Measurements from ENCODE around the gene PIP4K2C. TPM values are rescaled to one million over a fixed set of nuclear protein-coding genes. Genes with fewer than 3 reads are reported as not detected.

PIP4K2C gene
- total and polyA plus RNA-seq, 10 of the 15 experiments (the other 5 are each of a cell fraction or from before 2014, with no cell fraction given) = 4.8 to 25.1 (median 14.9) TPM

- no peak overlapping the region for H2AFZ ChIP-seq (ENCODE audit: control insufficient read depth, low read depth, low read length)
- peaks cover 11 to 12% of the 10 kb centered on the region in 2 experiments; a peak in 3 of 4 replicates for H3K27me3 ChIP-seq (replicated peaks in 1 of 2; ENCODE audit: control insufficient read depth in 2 of 2, insufficient read depth in 2 of 2, low read length in 1 of 2)
- H3K4me1 ChIP-seq (ENCODE audit: control insufficient read depth, insufficient read depth, low read length) = peaks cover 10% of the 10 kb centered on the region
- no peak for ATAC-seq
- H3K9me3 ChIP-seq (replicated peaks; ENCODE audit: control insufficient read depth, insufficient read depth, low read length) = no peaks in the 10 kb centered on the region
- no peaks in the 10 kb centered on the region for H4K20me1 ChIP-seq (ENCODE audit: control insufficient read depth, insufficient read depth)
- BruUV-seq (replicated peaks) = no TSS peak
- H3K79me2 ChIP-seq (ENCODE audit: control insufficient read depth, insufficient read depth, low read length) = no peaks in the 10 kb centered on the region
- POLR2A ChIA-PET = interaction anchor here (0.8 to 2.9 kb wide), 2 partner anchors 11 to 35 kb away, joined by 3 to 13 read pairs; partner anchors contain the start of gene DTX3
- CTCF ChIA-PET = interaction anchor here (1.1 to 5.1 kb wide), 3 partner anchors 24 to 126 kb away, joined by 3 to 49 read pairs (median 11); no protein-coding TSS in a partner anchor
- H3K9ac ChIP-seq (ENCODE audit: control insufficient read depth, insufficient read depth, low read length) = no peak overlapping the region
- intact Hi-C loops (cut with micrococcal nuclease; ENCODE audit: unreplicated experiment) = no loop called here
- TF ChIP-seq ZNF24 (IDR thresholded peaks at IDR 0.05) = no peak
- TF ChIP-seq ATF7 (IDR thresholded peaks at IDR 0.05; ENCODE audit: low read depth) = no peak
- no peak for TF ChIP-seq CBX5 (IDR thresholded peaks at IDR 0.05; ENCODE audit: low read depth)
- TF ChIP-seq SRF (IDR thresholded peaks at IDR 0.05; ENCODE audit: low read depth in 2 of 2, low read length in 2 of 2) = no peak
- no peak for TF ChIP-seq KAT2A (conservative IDR thresholded peaks at IDR 0.05; ENCODE audit: control insufficient read depth, low read depth, low read length)
- no peak for TF ChIP-seq SMAD5 (IDR thresholded peaks at IDR 0.05; ENCODE audit: low read depth)
- TF ChIP-seq ZBED1 (IDR thresholded peaks at IDR 0.05; ENCODE audit: borderline replicate concordance) = no peak
- TF ChIP-seq IRF5 (IDR thresholded peaks at IDR 0.05; ENCODE audit: borderline replicate concordance) = no peak
- TF ChIP-seq JUND (IDR thresholded peaks at IDR 0.05; ENCODE audit: low read depth, low read length) = no peak
- TF ChIP-seq MEF2B (IDR thresholded peaks at IDR 0.05; ENCODE audit: partially characterized antibody, poor library complexity, severe bottlenecking) = no peak
- TF ChIP-seq, protein P1, sequence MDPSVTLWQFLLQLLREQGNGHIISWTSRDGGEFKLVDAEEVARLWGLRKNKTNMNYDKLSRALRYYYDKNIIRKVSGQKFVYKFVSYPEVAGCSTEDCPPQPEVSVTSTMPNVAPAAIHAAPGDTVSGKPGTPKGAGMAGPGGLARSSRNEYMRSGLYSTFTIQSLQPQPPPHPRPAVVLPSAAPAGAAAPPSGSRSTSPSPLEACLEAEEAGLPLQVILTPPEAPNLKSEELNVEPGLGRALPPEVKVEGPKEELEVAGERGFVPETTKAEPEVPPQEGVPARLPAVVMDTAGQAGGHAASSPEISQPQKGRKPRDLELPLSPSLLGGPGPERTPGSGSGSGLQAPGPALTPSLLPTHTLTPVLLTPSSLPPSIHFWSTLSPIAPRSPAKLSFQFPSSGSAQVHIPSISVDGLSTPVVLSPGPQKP (IDR thresholded peaks at IDR 0.05; ENCODE audit: low read depth, low read length) = no peak
- no peak for TF ChIP-seq NR2F1 (conservative IDR thresholded peaks at IDR 0.05)
- TF ChIP-seq PBX3 (IDR thresholded peaks at IDR 0.05; ENCODE audit: insufficient replicate concordance, low read depth, low read length) = no peak
- TF ChIP-seq, protein P2, sequence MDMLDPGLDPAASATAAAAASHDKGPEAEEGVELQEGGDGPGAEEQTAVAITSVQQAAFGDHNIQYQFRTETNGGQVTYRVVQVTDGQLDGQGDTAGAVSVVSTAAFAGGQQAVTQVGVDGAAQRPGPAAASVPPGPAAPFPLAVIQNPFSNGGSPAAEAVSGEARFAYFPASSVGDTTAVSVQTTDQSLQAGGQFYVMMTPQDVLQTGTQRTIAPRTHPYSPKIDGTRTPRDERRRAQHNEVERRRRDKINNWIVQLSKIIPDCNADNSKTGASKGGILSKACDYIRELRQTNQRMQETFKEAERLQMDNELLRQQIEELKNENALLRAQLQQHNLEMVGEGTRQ (IDR thresholded peaks at IDR 0.05; ENCODE audit: borderline replicate concordance, low read depth, low read length) = no peak
- no peak for TF ChIP-seq POLR2AphosphoS2 (IDR thresholded peaks at IDR 0.05; ENCODE audit: low read depth, low read length)
- TF ChIP-seq E4F1 (IDR thresholded peaks at IDR 0.05; ENCODE audit: borderline replicate concordance, partially characterized antibody) = no peak
- no peak for TF ChIP-seq SMC3 (IDR thresholded peaks at IDR 0.05; ENCODE audit: borderline replicate concordance, low read length)
- no peak for TF ChIP-seq SMAD1 (IDR thresholded peaks at IDR 0.05; ENCODE audit: low read depth, partially characterized antibody)
- no peak for DNase-seq (ENCODE audit: low read depth, low spot score)
- no peak for FAIRE-seq
- no peak overlapping the region for H3K27ac ChIP-seq (ENCODE audit: control insufficient read depth, insufficient read depth)
- H3K4me2 ChIP-seq (ENCODE audit: control insufficient read depth, insufficient read depth) = no peak overlapping the region
- RAD21 ChIA-PET (ENCODE audit: unreplicated experiment) = interaction anchor here (1.0 kb wide), 1 partner anchor 157 kb away, joined by 4 read pairs; no protein-coding TSS in a partner anchor
- SMC1A ChIA-PET (ENCODE audit: uncharacterized antibody, unreplicated experiment) = interaction anchor here (1.4 kb wide), 1 partner anchor 32 kb away, joined by 3 read pairs; no protein-coding TSS in a partner anchor
- no peaks in the 10 kb centered on the region for H3K36me3 ChIP-seq (ENCODE audit: control insufficient read depth in 2 of 2, insufficient read depth in 2 of 2, low read length in 1 of 2)
- WGBS (ENCODE audit: insufficient coverage, insufficient replicate concordance, low lambda C conversion rate, missing lambda C conversion rate) = 57% methylated on average over 5 of the region's 5 CpGs
- in situ Hi-C loops (cut with MboI) = no loop called here
- H3K4me3 ChIP-seq = no peak overlapping the region
Observed at GRCh38 chr12:57615637-57616036, 24.6 kb downstream of the PIP4K2C start.
